Lower lobe of right lung (tissue), 2 donors: Measurements from ENCODE around the gene RHOH. TPM values are rescaled to one million over a fixed set of nuclear protein-coding genes. Genes with fewer than 3 reads are reported as not detected.
"Not testable (repeated sequence)": the region's sequence is repeated elsewhere in the genome, so short reads cannot be mapped to it uniquely, and the experiment has no call there.

Source experiments
- ATAC-seq, 2 donors: fragments of 200-7000 bp; cut with Tn5 transposase; one replicate each; pipeline ENCODE4 v1.9.1; 2020 to 2022; ENCODE audit warnings: mild to moderate bottlenecking in 2 of 2, moderate library complexity in 2 of 2
- DNase-seq: peaks from one replicate; pipeline ENCODE4 v3.0.0-alpha.2; 2020
- H3K27ac ChIP-seq: fragments of 200-600 bp; one replicate; pipeline ENCODE4 v1.8.0; 2022
- H3K27me3 ChIP-seq: fragments of 200-600 bp; one replicate; pipeline ENCODE4 v1.8.0; 2022; ENCODE audit warnings: low read depth
- H3K36me3 ChIP-seq: fragments of 200-600 bp; one replicate; pipeline ENCODE4 v1.8.0; 2022; ENCODE audit warnings: mild to moderate bottlenecking
- H3K4me1 ChIP-seq: fragments of 200-600 bp; one replicate; pipeline ENCODE4 v1.8.0; 2022
- H3K4me3 ChIP-seq: fragments of 200-600 bp; one replicate; pipeline ENCODE4 v1.8.0; 2022; ENCODE audit warnings: mild to moderate bottlenecking
- H3K9me3 ChIP-seq: fragments of 200-600 bp; one replicate; pipeline ENCODE4 v1.8.0; 2022
- CTCF ChIP-seq: fragments of 200-600 bp; IDR thresholded peaks from one replicate; pipeline ENCODE4 v1.8.0; 2022; ENCODE audit warnings: antibody characterized with exemption, mild to moderate bottlenecking
- intact Hi-C: fragments of 100-400 bp; cut with DNase I; formaldehyde crosslinking; loops from one replicate; pipeline ENCODE4 v1.11.0; 2022
- total RNA-seq: library from RNA; stranded (reverse); fragmentation: NEBNext Ultra II Directional; extraction: Animal tissue kit (Norgen Biotek cat#: 25700); gene quantifications from one replicate; pipeline ENCODE4 v1.2.1, GENCODE V29; 2021
- donor health status: DM: no; HTN: yes; CAD: no; lungs with severe emphysema.

RHOH gene
- total RNA-seq, 1 donor from 2014 or later: 9.2 TPM

DNA sequence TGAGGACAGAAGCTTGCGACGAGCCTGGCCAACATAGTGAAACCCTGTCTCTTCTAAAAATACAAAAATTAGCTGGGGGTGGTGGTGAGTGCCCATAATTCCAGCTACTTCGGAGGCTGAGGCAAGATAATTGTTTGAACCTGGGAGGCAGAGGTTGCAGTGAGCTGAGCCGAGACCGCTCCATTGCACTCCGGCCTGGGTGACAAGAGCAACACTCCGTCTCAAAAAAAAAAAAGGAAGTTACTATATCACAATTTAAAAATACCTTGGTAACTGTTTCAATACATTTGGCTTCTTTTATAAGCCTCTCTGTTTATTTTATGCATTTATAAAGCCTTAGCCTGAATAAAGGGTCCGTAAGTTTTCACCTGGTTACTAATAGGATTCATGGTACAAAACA, 91.7 kb downstream of the RHOH start:
- Histone ChIP-seq H3K4me3 (no peak overlapping the region), H3K27me3 (no peaks in the 10 kb centered on the region), H3K4me1 (no peaks in the 10 kb centered on the region), H3K36me3 (no peaks in the 10 kb centered on the region), H3K9me3 (no peaks in the 10 kb centered on the region), H3K27ac (no peak overlapping the region)
- intact Hi-C loops: no loop called here
- no peak for DNase-seq
- no peak for ATAC-seq
- TF ChIP-seq CTCF: no peak

- no peak for ATAC-seq
- intact Hi-C loops: no loop called here
These were observed 92.7 kb downstream of the RHOH start for GRCh38 chr4:40289366-40290188.

GRCh38 chr4:40290611-40291186, 93.9 kb downstream of the RHOH start:
- H3K4me3 ChIP-seq, H3K27me3 ChIP-seq, H3K27ac ChIP-seq, H3K9me3 ChIP-seq, H3K4me1 ChIP-seq, ATAC-seq, H3K36me3 ChIP-seq, intact Hi-C loops, DNase-seq: not testable (repeated sequence)

More at GRCh38 chr4:40289366-40290188, 92.7 kb downstream of the RHOH start:
- H3K27me3 ChIP-seq: no peaks in the 10 kb centered on the region
- no peaks in the 10 kb centered on the region for H3K36me3 ChIP-seq
- no peak for DNase-seq
- no peak for TF ChIP-seq CTCF
- no peak overlapping the region for H3K4me3 ChIP-seq
- H3K27ac ChIP-seq: no peak overlapping the region
- no peaks in the 10 kb centered on the region for H3K9me3 ChIP-seq
- no peaks in the 10 kb centered on the region for H3K4me1 ChIP-seq

DNA sequence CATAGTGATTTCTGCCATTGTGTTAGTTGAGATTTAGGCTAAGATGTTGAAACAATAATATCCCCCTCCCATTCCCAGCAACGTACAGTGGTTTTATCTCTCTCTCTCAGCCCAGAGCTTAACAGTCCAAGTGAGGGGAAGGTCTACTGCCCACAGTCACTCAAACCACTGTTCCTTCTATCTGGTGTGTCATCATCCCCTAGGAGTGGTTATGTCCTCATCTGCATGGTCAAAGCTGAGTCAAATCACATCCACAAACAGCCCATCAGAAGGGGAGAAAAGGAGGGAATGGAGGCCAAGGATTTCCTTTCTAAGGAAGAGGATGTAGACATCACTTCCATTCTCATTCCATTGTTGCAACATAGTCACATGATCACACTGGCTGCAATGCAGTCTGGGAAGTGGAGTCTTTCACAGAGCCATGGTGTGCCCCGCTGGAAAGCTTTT, 95.5 kb downstream of the RHOH start:
- no peaks in the 10 kb centered on the region for H3K27me3 ChIP-seq
- DNase-seq (no peak), ATAC-seq (peak in 1 of 2 donors; percentile 32)
- H3K9me3 ChIP-seq: no peaks in the 10 kb centered on the region
- no peaks in the 10 kb centered on the region for H3K4me1 ChIP-seq
- no peak overlapping the region for H3K27ac ChIP-seq
- TF ChIP-seq CTCF: no peak
- intact Hi-C loops: no loop called here
- no peaks in the 10 kb centered on the region for H3K36me3 ChIP-seq
- no peak overlapping the region for H3K4me3 ChIP-seq

- no peak for TF ChIP-seq CTCF
- Histone ChIP-seq H3K27ac (no peak overlapping the region), H3K9me3 (no peaks in the 10 kb centered on the region), H3K27me3 (no peaks in the 10 kb centered on the region), H3K4me1 (no peaks in the 10 kb centered on the region), H3K36me3 (no peaks in the 10 kb centered on the region), H3K4me3 (no peak overlapping the region)
- intact Hi-C loops: no loop called here
- no peak for ATAC-seq
- DNase-seq: no peak
These were observed 97.5 kb downstream of the RHOH start for GRCh38 chr4:40294339-40294738.

DNA sequence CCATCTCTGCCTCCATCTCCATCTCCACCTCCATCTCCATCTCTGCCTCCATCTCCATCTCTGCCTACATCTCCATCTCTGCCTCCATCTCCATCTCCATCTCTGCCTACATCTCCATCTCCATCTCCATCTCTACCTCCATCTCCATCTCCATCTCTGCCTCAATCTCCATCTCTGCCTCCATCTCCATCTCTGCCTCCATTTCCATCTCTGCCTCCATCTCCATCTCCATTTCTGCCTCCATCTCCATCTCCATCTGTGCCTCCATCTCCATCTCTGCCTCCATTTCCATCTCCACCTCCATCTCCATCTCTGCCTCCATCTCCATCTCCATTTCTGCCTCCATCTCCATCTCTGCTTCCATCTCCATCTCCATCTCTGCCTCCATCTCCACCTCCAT, 98.2 kb downstream of the RHOH start:
- H3K4me3 ChIP-seq, H3K36me3 ChIP-seq, H3K27me3 ChIP-seq, intact Hi-C loops, H3K27ac ChIP-seq, ATAC-seq, H3K4me1 ChIP-seq, DNase-seq, H3K9me3 ChIP-seq: not testable (repeated sequence)
